ENCODE data around the gene STAM.

STAM gene

DNA sequence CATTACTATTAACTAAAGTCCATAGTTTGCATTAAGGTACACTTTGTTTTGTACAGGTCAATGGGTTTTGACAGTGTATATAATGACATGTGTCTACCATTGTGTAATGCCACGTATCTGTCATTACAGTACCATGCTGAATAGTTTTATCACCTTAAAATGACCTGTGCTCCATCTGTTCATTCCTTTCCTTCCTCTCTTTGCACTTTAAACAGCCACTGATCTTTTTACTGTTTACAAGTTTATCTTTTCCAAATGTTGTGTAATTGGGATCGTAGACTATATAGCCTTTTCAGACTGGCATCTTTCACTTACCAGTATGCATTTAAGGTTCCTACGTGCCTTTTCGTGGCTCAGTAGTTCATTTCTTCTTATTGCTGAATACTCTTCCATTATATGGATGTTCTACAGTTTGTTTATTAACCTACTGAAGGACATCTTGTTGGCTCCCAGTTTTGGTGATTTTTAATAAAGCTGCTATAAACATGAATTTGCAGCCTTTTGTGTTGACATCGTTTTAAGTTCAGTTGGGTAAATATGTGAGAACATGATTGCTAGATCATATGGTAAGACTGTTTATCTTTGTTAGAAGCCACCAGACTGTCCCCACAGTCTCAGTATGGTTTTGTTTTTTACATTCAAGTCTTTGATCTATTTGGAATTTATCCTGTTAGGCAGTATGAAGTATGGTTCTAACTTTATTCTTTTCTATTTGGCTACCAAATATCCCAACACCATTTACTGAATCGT is 24.7 kb downstream of the STAM start:
- TF ChIP-seq TAF1 (IDR thresholded peaks at IDR 0.05; ENCODE audit: borderline replicate concordance, insufficient read depth, low read length) (no peak), FOXP2 (optimal IDR thresholded peaks at IDR 0.05; ENCODE audit: borderline replicate concordance, extremely low read depth, extremely low read length, insufficient read depth) (no peak), SIN3A (IDR thresholded peaks at IDR 0.05; ENCODE audit: borderline replicate concordance, insufficient read depth, low read length) (no peak), POLR2AphosphoS5 (IDR thresholded peaks at IDR 0.05; ENCODE audit: low read depth, low read length) (no peak)
- TF ChIP-seq, protein P1, sequence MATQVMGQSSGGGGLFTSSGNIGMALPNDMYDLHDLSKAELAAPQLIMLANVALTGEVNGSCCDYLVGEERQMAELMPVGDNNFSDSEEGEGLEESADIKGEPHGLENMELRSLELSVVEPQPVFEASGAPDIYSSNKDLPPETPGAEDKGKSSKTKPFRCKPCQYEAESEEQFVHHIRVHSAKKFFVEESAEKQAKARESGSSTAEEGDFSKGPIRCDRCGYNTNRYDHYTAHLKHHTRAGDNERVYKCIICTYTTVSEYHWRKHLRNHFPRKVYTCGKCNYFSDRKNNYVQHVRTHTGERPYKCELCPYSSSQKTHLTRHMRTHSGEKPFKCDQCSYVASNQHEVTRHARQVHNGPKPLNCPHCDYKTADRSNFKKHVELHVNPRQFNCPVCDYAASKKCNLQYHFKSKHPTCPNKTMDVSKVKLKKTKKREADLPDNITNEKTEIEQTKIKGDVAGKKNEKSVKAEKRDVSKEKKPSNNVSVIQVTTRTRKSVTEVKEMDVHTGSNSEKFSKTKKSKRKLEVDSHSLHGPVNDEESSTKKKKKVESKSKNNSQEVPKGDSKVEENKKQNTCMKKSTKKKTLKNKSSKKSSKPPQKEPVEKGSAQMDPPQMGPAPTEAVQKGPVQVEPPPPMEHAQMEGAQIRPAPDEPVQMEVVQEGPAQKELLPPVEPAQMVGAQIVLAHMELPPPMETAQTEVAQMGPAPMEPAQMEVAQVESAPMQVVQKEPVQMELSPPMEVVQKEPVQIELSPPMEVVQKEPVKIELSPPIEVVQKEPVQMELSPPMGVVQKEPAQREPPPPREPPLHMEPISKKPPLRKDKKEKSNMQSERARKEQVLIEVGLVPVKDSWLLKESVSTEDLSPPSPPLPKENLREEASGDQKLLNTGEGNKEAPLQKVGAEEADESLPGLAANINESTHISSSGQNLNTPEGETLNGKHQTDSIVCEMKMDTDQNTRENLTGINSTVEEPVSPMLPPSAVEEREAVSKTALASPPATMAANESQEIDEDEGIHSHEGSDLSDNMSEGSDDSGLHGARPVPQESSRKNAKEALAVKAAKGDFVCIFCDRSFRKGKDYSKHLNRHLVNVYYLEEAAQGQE (IDR thresholded peaks at IDR 0.05; ENCODE audit: insufficient read depth in 1 of 2, low read depth in 2 of 2, low read length in 2 of 2), result no peak

DNA sequence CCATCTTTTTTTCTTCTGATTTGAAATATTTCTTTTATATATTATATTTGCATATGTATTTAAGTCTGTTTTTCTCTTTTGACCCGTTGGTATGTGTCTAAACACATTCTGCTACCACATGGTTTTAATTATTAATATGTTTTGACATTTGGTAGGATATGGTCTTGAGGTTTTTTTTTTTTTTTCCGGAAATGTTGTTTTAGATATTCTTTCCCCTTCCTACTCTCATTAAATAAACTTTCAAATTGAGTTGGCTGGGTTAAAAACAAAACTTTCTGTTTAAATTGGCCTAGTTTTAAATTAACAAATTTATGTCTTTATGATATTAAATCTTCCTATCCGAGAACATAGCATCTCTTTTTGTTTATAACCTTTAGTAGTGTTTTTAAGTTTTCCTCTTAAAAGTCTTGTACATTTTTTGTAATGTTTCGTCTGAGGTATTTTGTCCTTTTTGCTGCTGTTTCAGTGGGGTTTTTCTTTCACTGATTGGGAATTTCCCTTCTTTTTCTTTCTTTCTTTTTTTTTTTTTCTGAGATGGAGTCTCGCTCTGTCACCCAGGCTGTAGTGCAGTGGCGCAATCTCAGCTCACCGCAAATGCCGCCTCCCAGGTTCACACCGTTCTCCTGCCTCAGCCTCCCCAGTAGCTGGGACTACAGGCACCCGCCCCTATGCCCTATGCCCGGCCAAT is 25.4 kb downstream of the STAM start:
- TF ChIP-seq, protein P1 (IDR thresholded peaks at IDR 0.05; ENCODE audit: insufficient read depth in 1 of 2, low read depth in 2 of 2, low read length in 2 of 2), result no peak
- TF ChIP-seq FOXP2 (optimal IDR thresholded peaks at IDR 0.05; ENCODE audit: borderline replicate concordance, extremely low read depth, extremely low read length, insufficient read depth) (no peak), SIN3A (IDR thresholded peaks at IDR 0.05; ENCODE audit: borderline replicate concordance, insufficient read depth, low read length) (no peak), TAF1 (IDR thresholded peaks at IDR 0.05; ENCODE audit: borderline replicate concordance, insufficient read depth, low read length) (no peak), POLR2AphosphoS5 (IDR thresholded peaks at IDR 0.05; ENCODE audit: low read depth, low read length) (no peak)

DNA sequence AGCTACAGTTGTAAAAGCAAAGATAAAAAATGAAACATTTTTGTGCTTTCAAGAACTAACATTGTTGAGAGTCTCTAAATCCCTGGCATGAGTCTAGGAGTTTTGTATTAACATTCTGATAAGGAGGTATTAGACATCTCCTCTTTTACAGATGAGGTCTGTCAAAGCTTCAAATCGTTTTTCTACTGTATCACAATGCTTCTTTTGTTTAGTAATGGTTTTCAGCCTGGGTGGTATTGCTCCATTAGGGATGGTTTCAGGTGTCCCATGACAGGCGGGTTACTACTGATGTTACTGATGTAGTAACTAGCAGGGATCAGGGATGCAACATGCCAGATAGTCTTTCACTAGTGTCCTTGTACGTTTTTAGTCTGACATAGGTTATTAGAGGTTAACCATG is 27.4 kb downstream of the STAM start:
- no peak for TF ChIP-seq SIN3A (IDR thresholded peaks at IDR 0.05; ENCODE audit: borderline replicate concordance, insufficient read depth, low read length)
- TF ChIP-seq POLR2AphosphoS5 (IDR thresholded peaks at IDR 0.05; ENCODE audit: low read depth, low read length), result no peak
- TF ChIP-seq FOXP2 (optimal IDR thresholded peaks at IDR 0.05; ENCODE audit: borderline replicate concordance, extremely low read depth, extremely low read length, insufficient read depth), result no peak
- TF ChIP-seq TAF1 (IDR thresholded peaks at IDR 0.05; ENCODE audit: borderline replicate concordance, insufficient read depth, low read length), result no peak
- TF ChIP-seq, protein P1 (IDR thresholded peaks at IDR 0.05; ENCODE audit: insufficient read depth in 1 of 2, low read depth in 2 of 2, low read length in 2 of 2), result no peak

DNA sequence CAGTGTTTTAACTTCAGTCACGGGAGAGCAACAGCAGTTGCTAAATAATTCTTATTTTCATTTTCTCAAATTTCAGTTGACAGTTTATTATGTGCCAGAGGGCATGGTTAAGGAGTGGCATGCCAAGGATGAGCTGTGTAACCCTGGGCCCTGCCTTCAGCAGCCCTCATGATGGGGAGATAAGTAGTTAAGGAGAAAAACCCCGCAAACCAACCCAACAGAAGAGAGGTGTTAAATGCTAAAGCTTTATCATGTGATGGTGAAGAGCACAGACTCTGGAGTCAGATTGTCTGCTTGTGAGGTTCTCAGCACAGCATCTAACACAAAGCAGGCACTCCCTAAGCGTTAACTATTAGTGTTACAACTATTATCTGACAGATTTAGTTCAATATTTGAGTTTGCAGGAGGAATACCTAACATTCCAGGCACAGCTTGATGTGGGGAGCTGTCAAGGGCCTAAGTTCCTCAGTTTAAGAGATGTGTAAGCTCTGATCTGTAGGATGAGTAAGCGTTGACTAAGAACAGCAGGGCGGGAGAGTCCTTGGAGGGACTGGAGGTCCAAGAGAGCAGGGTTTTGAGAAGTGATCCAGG is 29.6 kb downstream of the STAM start:
- no peak for TF ChIP-seq TAF1 (IDR thresholded peaks at IDR 0.05; ENCODE audit: borderline replicate concordance, insufficient read depth, low read length)
- no peak for TF ChIP-seq POLR2AphosphoS5 (IDR thresholded peaks at IDR 0.05; ENCODE audit: low read depth, low read length)
- TF ChIP-seq, protein P1 (IDR thresholded peaks at IDR 0.05; ENCODE audit: insufficient read depth in 1 of 2, low read depth in 2 of 2, low read length in 2 of 2), result no peak
- no peak for TF ChIP-seq SIN3A (IDR thresholded peaks at IDR 0.05; ENCODE audit: borderline replicate concordance, insufficient read depth, low read length)
- no peak for TF ChIP-seq FOXP2 (optimal IDR thresholded peaks at IDR 0.05; ENCODE audit: borderline replicate concordance, extremely low read depth, extremely low read length, insufficient read depth)

All from PFSK-1 (cell line).